GM04503 (cell line): ENCODE measurements around the gene SHQ1.
"Not testable (repeated sequence)": the region's sequence is repeated elsewhere in the genome, so short reads cannot be mapped to it uniquely, and the experiment has no call there.

Source experiments
- DNase-seq: peaks from one replicate; pipeline ENCODE4 v3.0.0-alpha.2; 2012; ENCODE audit warnings: low read depth

The SHQ1 gene

GRCh38 chr3:72719137-72719536, 129.1 kb downstream of the SHQ1 start:
- DNase-seq = no peak

- not testable (repeated sequence) for DNase-seq
Measured at GRCh38 chr3:72714135-72714534, 134.1 kb downstream of the SHQ1 start.

- not testable (repeated sequence) for DNase-seq
Measured at GRCh38 chr3:72710471-72710870, 137.8 kb downstream of the SHQ1 start.

GRCh38 chr3:72708441-72708840, 139.8 kb downstream of the SHQ1 start:
- DNase-seq = no peak

GRCh38 chr3:72702997-72703396, 145.2 kb downstream of the SHQ1 start:
- no peak for DNase-seq

- DNase-seq = no peak
Measured at GRCh38 chr3:72702390-72702789, 145.9 kb downstream of the SHQ1 start.

- no peak for DNase-seq
Measured at GRCh38 chr3:72700106-72700505, 148.1 kb downstream of the SHQ1 start.

GRCh38 chr3:72699631-72700030, 148.6 kb downstream of the SHQ1 start:
- no peak for DNase-seq
